GM19035 (cell line): ENCODE results near the gene OR4K17.
"Not testable (repeated sequence)": the region's sequence is repeated elsewhere in the genome, so short reads cannot be mapped to it uniquely, and the experiment has no call there.

Experiments
- ATAC-seq: cut with Tn5 transposase; IDR thresholded peaks from one replicate; pipeline ENCODE4 v1.9.1; 2021; ENCODE audit not compliant: unreplicated experiment

Gene OR4K17

GRCh38 chr14:20110438-20110837 is at the start of gene OR4K17:
OR4K17 (plus strand) TSS chr14:20110739; CDS start chr14:20117500, 6,761 bp downstream.
- no peak for ATAC-seq

- ATAC-seq, result no peak
These were observed 18.5 kb upstream of the OR4K17 start for GRCh38 chr14:20092050-20092449.

GRCh38 chr14:20093442-20093841 is 17.1 kb upstream of the OR4K17 start:
- no peak for ATAC-seq

- not testable (repeated sequence) for ATAC-seq
These were observed 11.4 kb upstream of the OR4K17 start for GRCh38 chr14:20098926-20099770.

GRCh38 chr14:20112321-20112720 is 1.8 kb downstream of the OR4K17 start:
- ATAC-seq, result no peak

- ATAC-seq, result no peak
These were observed 6.2 kb downstream of the OR4K17 start for GRCh38 chr14:20116748-20117147.

GRCh38 chr14:20118795-20119194 is 8.3 kb downstream of the OR4K17 start:
- ATAC-seq, result no peak

GRCh38 chr14:20138520-20138919 is 28.0 kb downstream of the OR4K17 start, which contains the start of gene OR4N5:
OR4N5 (plus strand) TSS chr14:20138820; CDS start chr14:20143736, 4,916 bp downstream.
- ATAC-seq, result no peak

- ATAC-seq, result no peak
These were observed 33.4 kb downstream of the OR4K17 start for GRCh38 chr14:20143911-20144310.

- no peak for ATAC-seq
These were observed 34.3 kb downstream of the OR4K17 start for GRCh38 chr14:20144820-20145219.

GRCh38 chr14:20164462-20164861 is 53.9 kb downstream of the OR4K17 start:
- no peak for ATAC-seq

- ATAC-seq, result no peak
These were observed 56.6 kb downstream of the OR4K17 start for GRCh38 chr14:20167091-20167490.

- not testable (repeated sequence) for ATAC-seq
These were observed 59.3 kb downstream of the OR4K17 start for GRCh38 chr14:20169852-20170251.
